NCI-H2196 (cell line): ENCODE measurements around the gene TMEM91.

Experiments used
- DNase-seq: peaks from one replicate; lab custom pipeline; 2025; ENCODE audit not compliant: unreplicated experiment; lab: John Stamatoyannopoulos, UW

Gene TMEM91

GRCh38 chr19:41427647-41428480, 51.5 kb downstream of the TMEM91 start:
- peak; percentile 49 for DNase-seq

DNA sequence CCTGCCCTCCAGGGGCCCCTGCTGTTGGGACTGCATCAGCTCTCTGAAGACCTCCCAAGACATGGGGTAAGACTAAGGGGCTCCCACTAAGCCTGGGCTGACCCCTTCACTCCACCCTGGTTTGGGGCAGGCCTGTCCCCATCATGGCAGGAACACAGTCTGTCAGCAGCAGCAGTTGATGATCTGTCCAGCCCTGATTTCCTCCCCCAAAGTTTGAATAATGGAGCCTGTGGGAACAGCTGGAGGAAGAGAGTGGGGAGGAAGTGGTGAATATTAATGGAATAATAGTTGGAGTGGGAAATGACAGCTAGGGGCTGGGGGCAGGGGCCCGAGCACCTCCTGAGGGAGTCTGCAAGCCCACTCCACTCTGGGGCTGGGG, 52.1 kb downstream of the TMEM91 start:
- no peak for DNase-seq

DNA sequence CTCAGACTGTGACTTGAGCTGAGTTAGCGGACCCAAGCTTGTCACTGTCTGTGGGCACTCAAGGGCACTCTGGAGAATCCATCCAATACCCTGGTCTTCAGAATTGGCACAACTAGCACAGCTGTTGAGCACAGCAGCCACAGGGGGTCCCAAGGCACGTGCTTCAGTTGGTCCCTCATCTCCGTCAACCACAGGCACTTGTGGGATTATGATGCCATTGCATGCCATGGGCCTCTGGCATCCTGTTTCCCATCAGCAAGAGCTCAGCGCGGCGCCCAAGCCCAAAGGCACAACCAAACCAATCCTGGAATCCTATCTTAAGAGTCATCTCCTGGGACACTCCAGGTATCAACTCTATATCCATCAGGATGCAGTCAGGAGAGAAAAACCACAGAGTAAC, 54.6 kb downstream of the TMEM91 start:
- DNase-seq: no peak

DNA sequence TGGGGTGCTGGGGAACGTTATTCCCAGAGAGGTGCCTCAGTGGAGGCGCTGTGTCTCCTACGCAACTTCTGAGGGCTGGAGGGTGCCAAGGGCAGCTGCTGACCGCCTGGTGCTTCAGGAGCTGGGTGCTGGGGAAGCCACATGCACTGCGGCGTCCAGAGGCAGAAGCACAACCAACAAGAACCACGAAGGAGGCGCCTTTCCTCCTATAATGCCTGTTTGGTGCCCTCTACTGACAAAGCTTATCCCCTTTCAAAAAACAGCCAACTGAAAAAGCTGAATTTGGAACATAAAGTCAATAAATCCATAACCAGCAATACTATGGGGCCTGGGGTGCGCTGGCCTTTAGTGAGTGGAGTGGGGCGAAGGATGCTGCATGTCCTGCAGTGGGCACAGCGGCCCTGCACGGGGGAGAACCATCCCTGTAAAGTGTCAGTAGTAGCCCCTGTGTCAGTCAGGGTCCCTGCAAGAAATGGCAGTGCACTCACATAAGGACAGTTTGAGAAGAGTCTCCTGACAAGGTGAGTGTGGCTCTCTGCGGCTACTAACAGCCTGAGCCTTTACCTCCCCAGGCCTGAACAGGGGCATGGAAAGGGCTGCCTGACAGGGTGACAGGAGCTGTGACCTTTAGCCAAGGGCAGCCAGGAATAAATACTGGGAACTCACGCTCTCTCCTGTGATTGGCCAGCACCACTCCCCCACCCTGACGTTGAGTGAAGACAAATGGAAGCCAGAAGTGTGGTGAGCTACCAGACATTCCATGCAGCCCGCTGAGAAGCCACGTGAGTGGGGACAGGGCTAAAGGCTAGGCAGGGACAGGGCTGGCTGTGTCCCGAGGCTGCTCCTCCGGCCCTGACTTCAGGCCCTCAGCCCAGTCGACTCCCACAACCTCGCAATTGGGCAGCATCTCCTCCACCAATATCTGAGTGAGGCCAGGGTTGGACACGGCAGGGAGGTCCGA, 55.4 kb downstream of the TMEM91 start:
- DNase-seq: peak; percentile 42

GRCh38 chr19:41433171-41433570, 56.8 kb downstream of the TMEM91 start:
- DNase-seq: no peak
